Transverse colon (tissue), 4 donors: ENCODE data around the gene LYRM7.

Source experiments
- CTCF ChIP-seq, 5 experiments: fragments of 200-600 bp in 3 of 5; fragments of 450-650 bp in 2 of 5; sonication (generic) in 3 of 5; IDR thresholded peaks; 1 replicate in 2 of 5; 2 replicates in 3 of 5; pipeline ENCODE4 v1.5.1; 2016 to 2017; ENCODE audit warnings: antibody characterized with exemption in 5 of 5, inconsistent platforms in 3 of 5, mild to moderate bottlenecking in 2 of 5, moderate library complexity in 1 of 5
- POLR2AphosphoS5 ChIP-seq, 3 donors: sonication (generic); formaldehyde crosslinking; IDR thresholded peaks; one replicate each; pipeline ENCODE4 v1.6.1; 2016; ENCODE audit warnings: antibody characterized with exemption in 3 of 3

GRCh38 chr5:131151216-131151615, 19.5 kb upstream of the LYRM7 start:
- TF ChIP-seq POLR2AphosphoS5 (IDR thresholded peaks at IDR 0.05) = no peak
- no peak for TF ChIP-seq CTCF (IDR thresholded peaks at IDR 0.05)
